CD14-positive monocyte (primary cell): Measurements from ENCODE around the gene PITPNC1. TPM values are rescaled to one million over a fixed set of nuclear protein-coding genes. Genes with fewer than 3 reads are reported as not detected.

Source experiments
- DNase-seq, 3 donors: peaks; one replicate each; pipeline ENCODE4 v3.0.0-alpha.2; 2011 to 2022
- H2AFZ ChIP-seq: 2 replicates; pipeline ENCODE4 v1.6.0; 2012; ENCODE audit warnings: mild to moderate bottlenecking, low read depth, low read length, inconsistent platforms; ENCODE audit not compliant: insufficient read depth, poor library complexity, severe bottlenecking
- H3K27ac ChIP-seq, 2 donors: 1 replicate in 1 of 2; 2 replicates in 1 of 2; pipeline ENCODE4 v1.5.1; 2012 to 2013; ENCODE audit warnings: low read length in 2 of 2, control low read depth in 1 of 2, inconsistent platforms in 1 of 2, low read depth in 1 of 2, mild to moderate bottlenecking in 1 of 2
- H3K27me3 ChIP-seq, 2 donors: one replicate each; pipeline versions ENCODE4 v1.6.0 to v1.6.1; 2011 to 2013; ENCODE audit warnings: low read length in 2 of 2; ENCODE audit not compliant: control insufficient read depth in 2 of 2, insufficient read depth in 2 of 2
- H3K36me3 ChIP-seq, 2 donors: replicated peaks in 1 of 2; 1 replicate in 1 of 2; 2 replicates in 1 of 2; pipeline versions ENCODE4 v1.5.1 to v1.6.1; 2012 to 2013; ENCODE audit warnings: low read length in 2 of 2, control low read depth in 1 of 2, inconsistent platforms in 1 of 2, mild to moderate bottlenecking in 1 of 2; ENCODE audit not compliant: insufficient read depth in 2 of 2, control insufficient read depth in 1 of 2
- H3K4me1 ChIP-seq, 2 donors: 1 replicate in 1 of 2; 2 replicates in 1 of 2; pipeline versions ENCODE4 v1.5.1 to v1.6.1; 2012 to 2013; ENCODE audit warnings: low read length in 2 of 2, control low read depth in 1 of 2, inconsistent platforms in 1 of 2, mild to moderate bottlenecking in 1 of 2, moderate library complexity in 1 of 2; ENCODE audit not compliant: insufficient read depth in 2 of 2, control insufficient read depth in 1 of 2
- H3K4me2 ChIP-seq: replicated peaks from 2 replicates; pipeline ENCODE3; 2012; ENCODE audit warnings: low read length, moderate library complexity, mild to moderate bottlenecking; ENCODE audit not compliant: poor library complexity, severe bottlenecking; ENCODE audit errors: extremely low read depth
- H3K4me3 ChIP-seq, 3 experiments: fragments of 200-600 bp in 1 of 3; sonication (generic) in 1 of 3; replicated peaks in 1 of 3; 1 replicate in 2 of 3; 2 replicates in 1 of 3; pipeline ENCODE4 v1.5.1; 2011 to 2013; ENCODE audit warnings: low read length in 3 of 3, mild to moderate bottlenecking in 3 of 3, control low read depth in 2 of 3, low read depth in 2 of 3, inconsistent platforms in 1 of 3, moderate library complexity in 1 of 3
- H3K79me2 ChIP-seq: 2 replicates; pipeline ENCODE4 v1.6.0; 2012; ENCODE audit warnings: mild to moderate bottlenecking, control low read depth, inconsistent platforms, low read length, moderate library complexity; ENCODE audit not compliant: insufficient read depth
- H3K9ac ChIP-seq: 2 replicates; pipeline ENCODE4 v1.6.0; 2017; ENCODE audit warnings: low read length, mild to moderate bottlenecking; ENCODE audit not compliant: insufficient read depth, poor library complexity, severe bottlenecking
- H3K9me3 ChIP-seq, 2 donors: replicated peaks in 1 of 2; 1 replicate in 1 of 2; 2 replicates in 1 of 2; pipeline versions ENCODE4 v1.5.1 to v1.6.1; 2012 to 2013; ENCODE audit warnings: low read length in 2 of 2, control low read depth in 1 of 2; ENCODE audit not compliant: control insufficient read depth in 1 of 2, insufficient read depth in 1 of 2
- H4K20me1 ChIP-seq: 2 replicates; pipeline ENCODE4 v1.6.0; 2012; ENCODE audit warnings: mild to moderate bottlenecking, low read length, control low read depth, moderate library complexity; ENCODE audit not compliant: insufficient read depth
- H3K27ac Mint-ChIP-seq, 7 donors: one replicate each; pipeline ENCODE4 v1.8.0; 2020; ENCODE audit warnings: mild to moderate bottlenecking in 7 of 7, mixed read lengths in 7 of 7, moderate library complexity in 6 of 7, inconsistent platforms in 2 of 7
- H3K27me3 Mint-ChIP-seq, 3 donors: one replicate each; pipeline ENCODE4 v1.8.0; 2021 to 2022; ENCODE audit warnings: low read depth in 3 of 3, mild to moderate bottlenecking in 3 of 3, mixed read lengths in 3 of 3, moderate library complexity in 3 of 3, inconsistent platforms in 1 of 3
- H3K36me3 Mint-ChIP-seq, 2 donors: one replicate each; pipeline ENCODE4 v1.8.0; 2020; ENCODE audit warnings: mixed read lengths in 2 of 2, inconsistent platforms in 1 of 2, mild to moderate bottlenecking in 1 of 2
- H3K4me1 Mint-ChIP-seq: one replicate; pipeline ENCODE4 v1.8.0; 2020; ENCODE audit warnings: mild to moderate bottlenecking, mixed read lengths
- H3K4me3 Mint-ChIP-seq, 2 donors: one replicate each; pipeline ENCODE4 v1.8.0; 2020; ENCODE audit warnings: mild to moderate bottlenecking in 2 of 2, mixed read lengths in 2 of 2, moderate library complexity in 1 of 2
- H3K9me3 Mint-ChIP-seq, 7 donors: one replicate each; pipeline ENCODE4 v1.8.0; 2020 to 2022; ENCODE audit warnings: mixed read lengths in 7 of 7, mild to moderate bottlenecking in 6 of 7, moderate library complexity in 6 of 7, inconsistent platforms in 2 of 7
- WGBS: methylation state at CpG from one replicate; pipeline ENCODE4 v1.1.5; 2013; ENCODE audit warnings: missing lambda C conversion rate; ENCODE audit not compliant: insufficient coverage; 5-methylcytosine and 5-hydroxymethylcytosine counted together
- intact Hi-C, 2 donors: fragments of 100-400 bp; cut with micrococcal nuclease; formaldehyde crosslinking; loops; one replicate each; pipeline versions ENCODE4 v1.15.0 to v1.15.1; 2023
- polyA plus RNA-seq, 3 donors: library from polyadenylated mRNA; depleted of rRNA in 1 of 3; unstranded in 2 of 3; stranded (reverse) in 1 of 3; fragments of 300-500 nt in 2 of 3; fragments of >200 nt in 1 of 3; fragmentation: Illumina TruSeq in 2 of 3; gene quantifications; 1 replicate in 2 of 3; 2 replicates in 1 of 3; pipeline ENCODE4 v1.2.3, GENCODE V29; 2012 to 2021
- TF ChIP-seq, protein P1 (sequence below): fragments of 200-600 bp; IDR thresholded peaks from one replicate; pipeline ENCODE4 v1.8.0; 2022; ENCODE audit warnings: antibody characterized with exemption, mild to moderate bottlenecking

Gene PITPNC1
- polyA plus RNA-seq, 3 donors, result 18.5 to 31.0 (median 21.7) TPM

- Mint-ChIP-seq H3K36me3 (peaks cover 8 to 11% of the 10 kb centered on the region in 2 donors), H3K27ac (peak overlapping the region in 1 of 7 donors; percentile 47), H3K4me1 (no peaks in the 10 kb centered on the region), H3K27me3 (peaks cover 0 to 3% (median 2%) of the 10 kb centered on the region in 3 donors), H3K9me3 (peaks cover 13 to 16% (median 16%) of the 10 kb centered on the region in 7 donors), H3K4me3 (no peak overlapping the region)
- intact Hi-C loops, result no loop called here
- Histone ChIP-seq H4K20me1 (no peaks in the 10 kb centered on the region), H2AFZ (no peak overlapping the region), H3K4me1 (no peaks in the 10 kb centered on the region), H3K27ac (no peak overlapping the region), H3K4me3 (no peak overlapping the region), H3K36me3 (no peaks in the 10 kb centered on the region), H3K4me2 (no peak overlapping the region), H3K27me3 (no peaks in the 10 kb centered on the region), H3K79me2 (no peaks in the 10 kb centered on the region), H3K9me3 (peaks cover 0 to 9% of the 10 kb centered on the region in 2 donors), H3K9ac (no peak overlapping the region)
- TF ChIP-seq, protein P1, sequence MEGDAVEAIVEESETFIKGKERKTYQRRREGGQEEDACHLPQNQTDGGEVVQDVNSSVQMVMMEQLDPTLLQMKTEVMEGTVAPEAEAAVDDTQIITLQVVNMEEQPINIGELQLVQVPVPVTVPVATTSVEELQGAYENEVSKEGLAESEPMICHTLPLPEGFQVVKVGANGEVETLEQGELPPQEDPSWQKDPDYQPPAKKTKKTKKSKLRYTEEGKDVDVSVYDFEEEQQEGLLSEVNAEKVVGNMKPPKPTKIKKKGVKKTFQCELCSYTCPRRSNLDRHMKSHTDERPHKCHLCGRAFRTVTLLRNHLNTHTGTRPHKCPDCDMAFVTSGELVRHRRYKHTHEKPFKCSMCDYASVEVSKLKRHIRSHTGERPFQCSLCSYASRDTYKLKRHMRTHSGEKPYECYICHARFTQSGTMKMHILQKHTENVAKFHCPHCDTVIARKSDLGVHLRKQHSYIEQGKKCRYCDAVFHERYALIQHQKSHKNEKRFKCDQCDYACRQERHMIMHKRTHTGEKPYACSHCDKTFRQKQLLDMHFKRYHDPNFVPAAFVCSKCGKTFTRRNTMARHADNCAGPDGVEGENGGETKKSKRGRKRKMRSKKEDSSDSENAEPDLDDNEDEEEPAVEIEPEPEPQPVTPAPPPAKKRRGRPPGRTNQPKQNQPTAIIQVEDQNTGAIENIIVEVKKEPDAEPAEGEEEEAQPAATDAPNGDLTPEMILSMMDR, result no peak
- DNase-seq, result no peak
These were observed 285.6 kb downstream of the PITPNC1 start for GRCh38 chr17:67662712-67663111.

DNA sequence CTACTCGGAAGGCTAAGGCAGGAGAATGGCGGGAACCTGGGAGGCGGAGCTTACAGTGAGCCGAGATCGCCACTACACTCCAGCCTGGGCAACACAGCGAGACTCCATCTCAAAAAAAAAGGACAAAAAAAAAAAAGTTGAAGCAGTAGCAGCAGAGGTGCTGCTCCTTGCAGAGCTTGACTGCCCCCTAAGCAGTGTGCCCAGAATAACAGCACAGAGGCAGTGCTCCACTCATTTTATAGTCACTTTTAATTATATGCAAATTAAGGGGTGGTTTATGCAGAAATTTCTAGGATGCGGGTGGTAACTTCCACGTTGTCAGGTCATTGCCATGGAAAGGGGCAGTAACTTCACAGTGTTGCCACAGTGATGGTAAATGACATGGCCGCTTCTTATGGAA lies 286.4 kb downstream of the PITPNC1 start:
- TF ChIP-seq, protein P1, result no peak
- Histone ChIP-seq H4K20me1 (no peaks in the 10 kb centered on the region), H3K4me1 (no peaks in the 10 kb centered on the region), H3K9ac (no peak overlapping the region), H2AFZ (no peak overlapping the region), H3K9me3 (peaks cover 0 to 3% of the 10 kb centered on the region in 2 donors), H3K4me3 (no peak overlapping the region), H3K36me3 (no peaks in the 10 kb centered on the region), H3K27ac (no peak overlapping the region), H3K79me2 (no peaks in the 10 kb centered on the region), H3K27me3 (no peaks in the 10 kb centered on the region), H3K4me2 (no peak overlapping the region)
- Mint-ChIP-seq H3K9me3 (peaks cover 6 to 15% (median 9%) of the 10 kb centered on the region in 7 donors), H3K36me3 (peaks cover 10% of the 10 kb centered on the region in 2 donors), H3K4me3 (no peak overlapping the region), H3K4me1 (no peaks in the 10 kb centered on the region), H3K27ac (no peak overlapping the region), H3K27me3 (peaks cover 0 to 3% (median 2%) of the 10 kb centered on the region in 3 donors)
- WGBS, result 94% methylated on average over 9 of the region's 9 CpGs
- intact Hi-C loops, result no loop called here
- DNase-seq, result no peak
